HG02981 (cell line): ENCODE results near the gene ADARB2.

Experiments
- ATAC-seq: cut with Tn5 transposase; IDR thresholded peaks from one replicate; pipeline ENCODE4 v1.9.1; 2021; ENCODE audit warnings: mild to moderate bottlenecking, moderate library complexity; ENCODE audit not compliant: unreplicated experiment

The ADARB2 gene

DNA sequence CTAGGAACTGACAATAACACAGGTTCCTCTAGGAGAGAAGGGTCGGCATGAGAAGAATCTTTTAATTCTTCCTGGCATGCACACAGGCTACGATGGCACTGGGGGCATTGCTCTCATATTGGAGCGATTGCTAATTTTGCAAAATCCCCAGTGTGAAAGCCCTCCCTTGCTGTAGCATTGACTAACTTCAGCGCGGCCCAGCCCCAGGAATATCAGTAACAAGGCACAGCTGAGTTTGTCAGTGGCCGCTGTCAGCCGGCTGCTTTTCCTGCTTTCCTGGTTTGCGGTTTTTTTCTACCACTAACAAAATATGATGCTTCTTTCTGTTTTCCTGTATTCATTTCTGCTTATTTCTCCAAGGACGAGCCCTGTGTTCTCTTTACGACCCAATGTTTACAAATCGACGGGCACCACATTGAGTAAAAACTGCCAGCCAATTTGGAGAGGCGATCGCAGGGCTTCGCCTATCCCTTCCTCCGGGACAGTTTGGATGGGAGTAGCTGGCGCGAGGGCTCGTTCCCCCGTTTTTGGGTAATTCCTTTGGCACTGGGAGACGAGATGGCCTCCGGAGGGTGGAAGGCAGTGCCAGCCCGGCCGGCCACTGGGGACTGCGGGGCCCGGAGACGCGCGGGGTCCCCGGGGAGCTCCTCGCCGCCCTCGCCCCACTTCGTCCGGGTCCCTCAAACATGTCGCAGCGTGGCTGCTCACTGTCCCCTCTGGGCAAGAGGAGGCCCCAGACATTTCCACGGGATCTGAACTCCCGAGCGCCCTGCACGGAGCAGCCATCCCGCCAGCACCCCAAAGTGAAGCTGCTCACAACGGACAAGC lies 967 bp downstream of the ADARB2 start:
- ATAC-seq = no peak

DNA sequence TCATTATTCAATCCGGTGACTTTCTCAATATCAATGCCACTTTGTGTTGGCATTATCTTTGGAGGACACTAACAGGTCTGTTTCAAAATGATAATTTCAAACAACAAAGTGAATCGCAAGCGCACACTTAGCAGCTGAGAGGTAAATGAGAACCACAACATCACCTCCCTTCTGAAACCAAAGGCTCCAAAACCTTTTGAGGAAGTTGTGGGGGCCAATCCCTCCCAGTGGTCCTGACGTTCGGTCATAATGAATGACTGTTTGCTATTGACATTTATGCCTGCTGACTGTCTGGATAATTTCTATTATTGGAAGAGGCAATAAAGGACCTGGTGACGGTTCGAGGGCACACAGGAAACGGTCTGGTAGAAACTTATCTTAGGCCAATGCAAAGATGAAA lies 1.8 kb downstream of the ADARB2 start:
- ATAC-seq = no peak

DNA sequence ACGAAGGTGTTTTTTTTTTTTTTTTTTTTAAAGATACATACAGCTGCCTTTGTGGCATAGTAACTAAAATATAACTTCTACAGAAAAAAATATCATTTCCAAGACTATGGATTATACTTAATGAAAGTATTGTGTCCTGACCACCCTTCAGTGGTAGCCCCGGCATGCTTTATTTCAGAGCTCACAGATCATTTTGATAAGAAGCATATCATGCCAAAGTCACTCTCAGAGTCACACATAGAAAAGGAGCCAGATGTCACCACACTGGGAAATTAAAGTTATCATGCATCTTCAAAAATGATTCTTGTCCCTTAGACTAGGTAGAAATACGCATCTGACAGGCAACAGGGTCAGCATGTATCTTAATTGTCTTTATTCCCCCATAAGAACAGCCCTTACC lies 3.0 kb downstream of the ADARB2 start:
- no peak for ATAC-seq

DNA sequence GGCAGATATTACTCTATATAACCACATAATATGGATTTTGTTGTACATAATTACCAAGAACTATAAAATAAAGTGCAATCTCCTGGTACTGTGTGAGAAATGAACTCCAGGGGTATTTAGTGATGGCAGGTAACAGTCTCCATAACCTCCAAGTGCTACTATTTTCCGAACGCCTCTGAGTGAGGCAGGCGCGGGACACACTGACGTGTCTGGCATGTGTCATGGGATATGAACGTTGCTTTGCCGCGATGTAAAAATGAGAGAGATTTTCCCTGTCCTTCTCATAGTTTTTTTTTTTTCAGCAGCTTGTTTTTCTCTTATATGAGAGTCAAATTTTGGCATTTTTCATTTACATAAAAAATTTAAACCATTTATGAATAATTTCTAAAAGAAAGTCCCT lies 3.6 kb downstream of the ADARB2 start:
- ATAC-seq = no peak

DNA sequence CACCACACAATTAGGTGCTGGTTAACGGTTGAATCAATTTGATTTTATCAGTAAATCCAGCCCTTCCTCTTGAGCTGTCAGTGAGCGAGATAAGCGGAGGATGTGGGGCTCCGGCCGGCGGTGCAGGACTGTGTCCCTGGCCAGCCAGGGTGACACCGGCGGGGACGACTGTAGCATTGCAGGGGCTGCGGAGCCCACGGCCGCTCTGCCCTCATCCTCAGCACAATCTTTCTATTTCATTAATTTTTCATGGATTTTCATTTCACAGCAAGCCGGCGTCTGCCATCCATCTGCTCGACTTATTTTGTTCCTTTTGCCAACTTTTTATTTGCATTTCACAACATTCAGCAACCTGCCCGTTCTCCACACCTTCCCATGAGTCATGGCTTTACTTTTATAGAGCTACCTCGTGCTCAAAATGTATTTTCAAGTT lies 4.7 kb downstream of the ADARB2 start:
- ATAC-seq = no peak

DNA sequence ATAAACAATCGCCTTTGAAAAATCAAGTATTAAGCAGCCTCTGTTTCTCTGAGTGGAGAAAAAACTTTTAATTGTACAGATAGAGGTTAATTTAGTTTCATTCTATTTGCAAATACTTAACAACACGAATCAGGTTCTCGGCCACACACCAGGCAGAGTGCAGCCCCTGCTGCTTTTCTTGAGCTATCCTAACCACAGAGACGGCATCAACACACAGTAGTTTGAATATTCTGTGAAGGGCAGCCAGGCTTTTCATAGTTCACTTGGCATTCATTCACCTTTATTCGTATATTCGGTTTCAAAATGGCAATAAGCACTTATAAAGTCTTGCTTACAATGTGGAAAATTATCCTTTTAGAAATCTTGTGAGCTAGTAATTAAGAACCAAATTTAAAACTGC lies 5.7 kb downstream of the ADARB2 start:
- no peak for ATAC-seq

DNA sequence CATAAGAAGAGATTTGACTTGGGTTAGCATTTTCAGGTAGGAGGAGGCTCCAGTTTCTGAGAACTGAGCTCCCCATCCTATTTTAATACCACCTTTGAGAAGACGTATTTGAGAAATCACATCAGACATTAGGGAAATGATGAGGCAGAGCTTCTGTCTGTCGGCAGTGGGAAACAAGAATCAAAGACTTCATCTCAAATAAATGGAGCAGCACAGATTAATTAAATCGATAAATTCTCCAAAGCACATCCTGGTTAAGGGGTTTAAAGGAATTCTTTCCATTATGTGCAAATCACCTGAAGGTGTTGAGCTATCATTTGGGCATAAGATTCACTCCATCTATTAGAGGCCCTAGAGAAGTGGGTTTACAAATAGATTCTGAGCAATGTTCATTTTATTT lies 7.6 kb downstream of the ADARB2 start:
- ATAC-seq = no peak

DNA sequence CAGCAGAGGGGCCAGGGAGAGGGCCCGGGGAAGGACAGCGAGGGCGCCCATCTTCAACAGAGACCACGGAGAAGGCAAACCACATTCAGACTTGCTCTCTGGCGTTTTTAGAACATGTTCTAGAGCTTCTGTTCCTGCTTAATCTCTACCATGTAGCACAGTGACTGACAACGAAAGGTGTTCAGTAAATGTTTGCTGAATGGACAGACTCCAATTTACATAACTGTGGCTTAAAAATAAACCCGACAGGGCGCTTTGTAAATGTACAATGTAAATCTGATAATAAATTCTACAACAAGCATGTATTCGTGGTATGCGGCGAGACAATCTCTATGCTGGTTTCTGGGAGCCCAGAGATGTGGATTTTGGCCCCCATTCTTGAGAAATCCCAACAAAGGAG lies 10.5 kb downstream of the ADARB2 start:
- no peak for ATAC-seq

DNA sequence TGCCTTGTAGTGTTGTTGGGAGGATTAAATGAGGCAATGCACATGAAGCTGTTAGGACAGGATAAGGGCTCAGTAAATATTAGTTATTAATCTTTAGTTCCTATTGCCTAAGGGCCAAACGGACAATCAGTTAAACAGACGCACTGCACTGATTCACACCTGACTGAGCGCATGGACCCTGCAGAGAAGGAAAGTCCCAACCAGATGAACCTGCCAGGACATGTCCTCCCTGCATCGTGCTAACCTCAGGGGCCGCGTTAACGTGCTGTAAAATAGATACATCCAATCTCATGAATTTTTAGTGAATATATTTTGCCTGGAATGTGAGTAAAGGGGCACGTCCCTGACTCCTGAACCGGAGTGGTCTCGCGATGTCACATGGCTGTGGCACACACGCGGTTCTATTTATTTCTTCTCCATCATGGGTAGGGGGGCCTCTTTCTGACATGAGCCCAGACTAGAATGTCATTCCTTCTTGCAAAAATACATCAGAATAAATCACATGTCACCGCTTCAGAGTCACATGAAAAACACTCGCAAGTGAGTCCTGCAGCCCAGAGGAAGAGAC lies 12.3 kb downstream of the ADARB2 start:
- no peak for ATAC-seq

DNA sequence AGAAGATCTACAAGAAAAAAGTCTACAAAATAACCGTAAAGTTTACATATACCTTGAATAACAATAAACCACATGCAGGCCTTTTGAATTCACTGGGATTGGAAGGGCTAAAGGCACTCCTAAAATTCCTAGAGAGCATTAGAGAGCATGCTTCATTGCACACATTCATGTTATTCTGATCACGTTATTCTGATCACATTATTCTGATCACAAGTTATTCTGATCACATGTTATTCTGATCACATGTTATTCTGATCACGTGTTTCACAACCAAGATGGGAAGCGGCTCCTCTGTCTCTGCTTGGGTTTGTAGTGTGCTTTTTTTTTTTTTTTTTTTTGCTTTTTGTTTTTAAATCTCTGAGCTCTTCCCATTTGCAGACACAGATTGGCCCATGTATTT lies 20.5 kb downstream of the ADARB2 start:
- no peak for ATAC-seq

DNA sequence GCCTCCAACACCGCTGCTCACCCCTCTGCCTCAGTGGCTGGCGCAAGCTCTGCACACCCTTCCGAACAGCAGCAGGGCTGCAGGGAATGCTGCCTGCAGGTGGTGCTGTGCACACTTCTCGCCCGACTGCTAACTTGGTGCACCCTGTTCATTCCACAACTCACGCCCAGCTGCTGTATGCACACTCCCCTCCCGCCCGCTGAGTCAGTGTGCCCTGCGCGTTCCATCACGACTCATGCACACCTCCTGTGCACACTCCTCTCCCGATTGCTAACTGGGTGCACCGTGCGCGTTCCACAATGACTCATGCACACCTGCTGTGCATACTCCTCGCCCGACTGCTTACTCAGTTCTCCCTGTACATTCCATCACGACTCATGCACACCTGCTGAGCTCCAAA lies 21.5 kb downstream of the ADARB2 start:
- peak; percentile 64 for ATAC-seq

DNA sequence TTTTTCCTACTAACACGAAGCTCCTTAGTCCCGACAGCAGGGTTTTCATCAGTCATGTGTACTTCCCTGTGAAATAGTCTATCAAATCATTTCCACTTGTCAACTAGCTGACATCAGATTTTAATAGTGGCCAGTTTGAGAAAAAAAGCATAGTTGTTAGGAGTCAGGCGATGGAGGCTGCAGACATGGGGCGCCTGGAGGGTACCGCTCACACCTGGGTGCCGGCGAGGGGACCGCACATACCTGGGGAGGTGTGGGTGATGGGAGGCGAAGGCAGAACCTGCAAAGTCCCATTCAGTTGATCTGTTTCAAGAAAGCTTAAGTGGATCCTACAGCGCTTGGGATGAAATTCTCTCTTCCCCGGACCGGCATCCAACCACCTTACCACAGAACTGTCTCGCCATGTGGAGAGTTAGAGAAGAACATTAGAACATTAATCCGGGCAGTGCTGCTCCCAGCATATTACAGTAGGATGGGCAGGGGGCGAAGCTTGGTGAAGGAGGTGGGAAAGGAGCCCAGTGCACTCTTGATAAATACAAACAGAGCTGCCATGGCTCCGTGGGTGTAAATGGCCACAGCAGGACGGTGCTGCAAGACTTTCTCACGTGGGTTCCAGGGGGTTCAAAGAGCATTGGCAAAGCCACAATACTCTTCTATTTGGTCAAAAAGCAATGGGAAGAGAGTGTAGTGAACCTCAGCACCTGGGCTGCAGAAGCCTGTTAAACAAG lies 24.2 kb downstream of the ADARB2 start:
- no peak for ATAC-seq

DNA sequence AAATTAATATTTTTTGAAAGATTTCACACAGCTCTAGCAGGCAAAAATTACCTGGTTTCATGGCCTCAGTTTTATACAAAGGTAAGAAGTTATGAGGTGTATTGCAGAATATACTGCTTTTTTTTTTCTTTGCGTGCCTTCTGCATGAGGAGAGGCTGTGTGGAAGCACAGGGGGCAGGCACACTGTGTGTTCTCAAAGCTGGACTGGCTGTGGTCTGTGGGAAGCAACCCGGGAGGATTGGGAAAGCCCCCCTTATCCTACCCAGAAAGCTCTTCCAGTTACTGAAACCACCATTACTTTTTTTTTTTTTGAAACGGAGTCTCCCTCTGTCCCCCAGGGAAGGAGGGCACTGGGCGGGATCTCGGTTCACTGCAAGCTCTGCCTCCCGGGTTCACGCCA lies 25.0 kb downstream of the ADARB2 start:
- ATAC-seq = no peak

DNA sequence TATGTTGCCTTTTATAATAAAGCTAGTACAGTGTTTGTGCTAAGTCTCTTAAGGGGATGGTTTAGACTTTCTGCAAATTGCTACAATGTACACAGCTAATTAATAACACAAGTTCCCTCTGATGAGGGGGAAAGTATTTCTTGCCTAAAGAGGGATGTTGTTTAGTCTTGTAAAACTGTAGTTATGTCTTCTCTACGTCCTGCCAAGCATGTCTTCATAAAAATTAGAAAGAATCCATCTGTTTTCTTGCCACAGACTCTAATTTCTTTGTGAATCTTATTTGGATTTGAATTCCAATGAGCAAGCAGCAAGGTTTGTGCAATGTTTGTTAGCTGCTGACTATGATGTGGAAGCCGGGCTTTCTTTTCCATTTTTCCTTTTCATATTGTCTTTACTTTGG lies 28.2 kb downstream of the ADARB2 start:
- ATAC-seq = no peak

DNA sequence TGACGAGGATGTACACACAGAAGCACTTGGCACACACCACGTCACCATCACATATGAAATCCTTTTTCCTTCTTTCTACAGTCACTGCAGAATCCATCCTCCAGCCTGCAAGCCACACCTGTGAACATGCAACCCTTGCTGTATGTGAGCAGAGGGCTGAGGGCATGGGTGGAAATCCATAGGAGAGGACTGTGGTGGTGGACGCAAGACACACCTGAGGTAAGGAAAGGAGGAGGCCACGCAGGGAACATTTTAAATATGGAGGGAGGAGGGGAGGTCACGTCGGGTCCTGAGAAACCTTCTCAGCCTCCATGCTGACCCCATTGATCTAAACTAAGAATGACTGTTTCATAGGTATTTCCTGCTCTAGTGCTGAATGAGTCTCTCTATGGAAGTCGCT lies 28.6 kb downstream of the ADARB2 start:
- no peak for ATAC-seq

DNA sequence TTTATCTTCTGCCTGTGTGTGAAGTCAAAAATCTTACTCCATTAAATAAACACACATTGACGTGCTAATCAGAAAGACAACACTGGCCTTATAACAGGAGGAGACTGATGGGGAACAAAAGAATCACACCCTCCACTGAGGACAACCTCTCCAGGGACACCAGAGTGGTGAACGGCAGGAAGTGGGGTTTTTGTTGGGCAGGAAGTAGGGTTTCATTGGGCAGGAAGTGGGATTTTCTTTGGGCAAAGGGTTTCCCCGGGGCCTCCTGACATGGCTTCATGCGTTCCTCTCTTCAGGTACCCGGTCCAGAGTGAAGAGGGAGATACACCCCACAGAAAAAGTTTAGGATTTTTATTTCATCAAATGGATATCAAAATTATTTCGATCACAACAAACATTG lies 30.6 kb downstream of the ADARB2 start:
- ATAC-seq = peak; percentile 50

DNA sequence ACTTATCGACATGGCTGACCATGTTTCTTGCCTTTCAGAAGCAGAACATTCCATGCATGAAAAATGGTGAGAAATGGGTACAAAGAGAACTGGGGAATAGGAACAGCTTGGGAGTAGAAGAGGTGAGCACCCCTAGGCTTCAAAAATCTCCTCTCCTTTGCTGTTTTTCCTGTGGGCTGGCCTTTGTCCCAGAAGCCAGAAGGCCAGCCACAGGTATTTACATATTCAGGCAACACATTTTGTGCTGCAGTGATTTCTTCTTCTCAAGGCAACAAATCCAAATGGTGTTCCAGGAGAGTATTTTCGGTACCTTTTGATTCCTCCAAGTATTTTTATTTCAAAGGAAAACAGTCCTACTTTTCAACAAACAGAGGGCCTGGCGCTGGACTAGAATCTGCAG lies 31.1 kb downstream of the ADARB2 start:
- no peak for ATAC-seq

DNA sequence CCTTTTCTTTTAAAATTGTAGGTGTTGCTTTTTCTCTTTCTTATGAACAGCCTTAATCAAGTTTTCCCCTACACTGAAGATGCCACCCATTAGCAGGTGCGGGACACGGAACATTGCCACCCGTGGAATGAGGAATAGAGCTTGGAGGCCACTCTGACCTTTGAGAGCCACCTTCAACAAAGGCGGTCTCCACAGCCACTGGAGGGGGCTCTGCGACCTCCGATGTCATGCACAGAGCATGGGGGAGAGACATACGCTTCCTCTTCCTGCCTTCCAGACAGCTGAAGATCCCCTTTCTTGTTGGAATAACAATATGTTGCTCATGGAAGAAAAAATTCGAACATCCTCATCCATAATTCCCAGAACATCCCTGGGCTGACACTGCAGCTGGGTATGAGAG lies 39.1 kb downstream of the ADARB2 start:
- no peak for ATAC-seq

DNA sequence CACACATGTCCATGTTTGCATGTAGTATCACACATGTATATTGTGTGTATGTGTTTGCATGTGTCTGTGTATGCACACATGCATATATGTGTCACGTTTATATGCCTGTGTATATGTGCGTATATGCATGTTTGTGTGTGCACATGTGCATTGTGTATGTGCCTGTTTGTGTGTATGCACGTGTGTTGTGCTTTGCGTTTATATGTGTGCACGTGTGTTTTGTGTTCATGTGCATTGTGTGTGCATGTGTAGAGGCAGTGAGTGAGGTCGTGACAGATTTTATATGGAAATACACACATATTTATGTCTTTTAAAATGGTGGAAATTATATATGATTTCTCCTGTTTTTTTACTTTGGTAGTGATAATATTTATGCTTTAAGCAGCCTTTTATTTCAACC lies 41.2 kb downstream of the ADARB2 start:
- no peak for ATAC-seq

DNA sequence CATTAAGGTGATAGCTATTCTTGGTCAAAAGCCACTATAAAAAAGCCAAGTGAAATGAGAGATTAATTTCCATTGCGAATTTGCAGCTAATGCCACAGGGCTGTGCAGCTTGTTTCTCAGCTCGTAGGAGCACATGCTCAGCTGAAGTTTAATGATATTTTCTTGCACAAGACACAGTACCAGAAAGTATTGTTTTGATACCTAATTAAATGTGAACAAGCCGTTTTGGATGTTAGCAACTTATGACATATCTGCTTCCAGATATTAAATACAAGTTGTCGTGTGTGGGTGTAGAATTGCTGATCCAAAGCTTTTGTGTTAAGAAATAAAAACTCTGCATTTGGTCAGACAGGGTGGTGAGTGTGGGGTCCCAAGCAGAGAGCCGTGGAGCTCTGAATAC lies 47.2 kb downstream of the ADARB2 start:
- no peak for ATAC-seq

DNA sequence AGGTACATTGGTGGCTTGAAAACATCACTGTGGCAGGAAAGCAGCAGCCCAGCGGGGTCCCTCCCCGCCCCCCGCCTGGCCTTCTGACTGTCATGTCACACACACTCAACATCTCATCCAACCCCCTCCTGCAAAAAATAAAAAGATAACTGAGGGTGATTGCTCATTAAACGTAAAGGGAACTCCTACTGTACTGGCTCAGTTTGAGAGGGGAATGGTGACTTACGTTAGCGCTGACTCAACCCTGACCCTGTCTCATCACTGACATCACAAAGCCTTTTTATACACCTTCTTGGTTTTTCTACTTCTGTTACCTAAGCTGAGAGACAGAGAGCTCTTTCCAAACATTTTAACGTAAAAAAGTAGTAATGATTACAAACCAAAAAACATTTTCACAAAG lies 48.8 kb downstream of the ADARB2 start:
- no peak for ATAC-seq

DNA sequence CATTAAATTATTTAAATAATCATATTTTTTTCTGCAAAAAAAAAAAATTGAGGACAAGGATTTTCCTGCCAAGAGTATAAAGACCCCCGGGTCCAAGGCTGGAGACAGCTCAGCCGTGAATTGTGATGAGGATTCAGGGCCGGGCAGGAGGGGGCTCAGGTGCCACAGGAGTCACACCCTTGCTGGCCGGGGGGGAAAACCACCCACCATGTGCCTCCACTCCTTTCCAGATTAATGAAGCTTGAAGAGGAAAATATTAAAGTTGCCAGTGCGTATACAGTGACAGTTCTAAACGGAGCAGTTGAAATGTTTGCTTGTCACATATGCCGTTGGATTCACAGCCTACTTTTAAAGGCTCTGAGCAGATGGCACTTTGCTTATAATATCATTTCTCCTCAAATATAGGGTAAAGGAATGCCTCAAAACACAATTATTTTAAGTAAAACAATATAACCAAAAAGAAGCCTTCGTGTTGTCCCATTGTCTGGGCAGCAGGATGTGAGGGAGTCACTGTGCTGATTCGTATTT lies 49.6 kb downstream of the ADARB2 start:
- ATAC-seq = no peak
